GM20431 (cell line): ENCODE results near the gene ASB8.

Experiments used
- in situ Hi-C: fragments of 300-500 bp; cut with MseI, MboI; formaldehyde crosslinking; loops from one replicate; pipeline ENCODE4 v1.15.0; 2020; ENCODE audit warnings: low sequenced_read_pairs; ENCODE audit not compliant: unreplicated experiment

ASB8 gene, protein sequence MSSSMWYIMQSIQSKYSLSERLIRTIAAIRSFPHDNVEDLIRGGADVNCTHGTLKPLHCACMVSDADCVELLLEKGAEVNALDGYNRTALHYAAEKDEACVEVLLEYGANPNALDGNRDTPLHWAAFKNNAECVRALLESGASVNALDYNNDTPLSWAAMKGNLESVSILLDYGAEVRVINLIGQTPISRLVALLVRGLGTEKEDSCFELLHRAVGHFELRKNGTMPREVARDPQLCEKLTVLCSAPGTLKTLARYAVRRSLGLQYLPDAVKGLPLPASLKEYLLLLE

DNA sequence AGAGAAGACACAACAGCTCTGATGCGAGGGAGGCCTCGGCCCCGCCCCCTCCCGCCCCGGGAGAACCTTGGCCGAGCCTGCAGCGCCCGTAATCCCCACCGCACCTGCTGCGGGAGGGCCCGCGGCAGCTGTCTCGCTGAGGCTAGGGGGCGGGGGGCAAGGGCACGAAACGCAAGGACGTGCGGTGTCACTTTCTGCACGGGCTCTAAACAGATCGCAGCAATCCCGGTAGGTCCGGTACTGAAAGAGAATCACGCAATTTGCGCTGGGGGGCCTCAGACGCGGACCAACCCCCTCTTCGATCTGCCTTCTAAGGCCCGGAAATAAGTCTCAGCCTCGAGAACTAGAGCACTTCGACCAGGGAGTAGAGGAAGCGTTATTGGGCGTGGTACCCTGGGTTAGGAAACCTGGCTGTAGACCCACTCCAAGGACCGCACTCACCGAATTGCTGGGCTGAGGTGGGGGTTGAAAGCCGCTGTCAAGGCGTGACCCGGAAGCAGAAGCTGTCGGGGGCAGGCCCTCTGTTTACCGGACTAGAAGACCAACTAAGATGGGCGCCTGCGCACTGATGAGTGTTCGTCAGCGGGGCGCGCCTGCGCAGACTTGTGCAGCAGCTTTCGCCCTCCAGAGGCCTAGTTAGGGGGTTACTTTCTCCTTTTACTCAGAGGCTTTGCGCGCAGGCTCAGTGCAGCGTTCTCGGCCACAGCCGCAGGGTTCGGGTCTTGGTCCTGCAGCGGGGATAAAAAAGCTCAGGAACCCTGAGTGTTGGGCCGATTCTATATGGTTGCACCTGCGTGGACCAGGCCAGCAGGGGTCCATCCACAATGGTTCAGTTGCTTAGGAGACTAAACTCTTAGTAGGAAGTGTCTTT is at the start of gene ASB8:
TSS of gene ASB8 (minus strand) at position 498 of the 871 bp plus-strand sequence. CDS start 4,019 bp downstream, outside the sequence.
- in situ Hi-C loops, result loop anchor here (25.0 kb wide), 1 partner anchor 195 kb away; the partner anchor contains the start of gene TMEM106C

DNA sequence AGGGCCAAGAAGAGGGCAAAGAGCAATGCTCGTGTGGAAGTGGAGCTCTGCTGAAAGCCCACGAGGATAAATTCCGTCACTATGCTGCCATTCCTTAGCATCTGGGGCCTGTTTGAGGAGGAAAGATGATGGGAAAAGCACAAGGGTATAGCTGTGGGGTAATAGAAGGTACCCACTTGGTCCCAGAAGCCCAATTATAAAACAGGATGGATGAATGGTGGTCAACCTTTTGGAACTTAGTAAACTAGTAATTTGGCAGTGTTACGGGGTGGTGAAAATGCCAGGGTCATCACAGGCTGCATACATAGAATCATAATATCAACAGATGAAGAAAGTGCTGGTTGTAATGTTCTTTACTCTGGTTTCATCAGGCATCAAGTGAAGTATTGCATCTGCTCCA is 45.9 kb upstream of the ASB8 start, which contains the start of gene OR10AD1:
TSS of gene OR10AD1 (minus strand) at position 101 of the 400 bp plus-strand sequence. CDS start at position 101, 0 bp downstream.
- in situ Hi-C loops, result no loop called here

GRCh38 chr12:48202766-48203165 is 45.5 kb upstream of the ASB8 start:
- in situ Hi-C loops, result no loop called here

GRCh38 chr12:48201516-48201915 is 44.2 kb upstream of the ASB8 start:
- in situ Hi-C loops, result no loop called here

GRCh38 chr12:48201091-48201490 is 43.8 kb upstream of the ASB8 start:
- in situ Hi-C loops, result no loop called here

DNA sequence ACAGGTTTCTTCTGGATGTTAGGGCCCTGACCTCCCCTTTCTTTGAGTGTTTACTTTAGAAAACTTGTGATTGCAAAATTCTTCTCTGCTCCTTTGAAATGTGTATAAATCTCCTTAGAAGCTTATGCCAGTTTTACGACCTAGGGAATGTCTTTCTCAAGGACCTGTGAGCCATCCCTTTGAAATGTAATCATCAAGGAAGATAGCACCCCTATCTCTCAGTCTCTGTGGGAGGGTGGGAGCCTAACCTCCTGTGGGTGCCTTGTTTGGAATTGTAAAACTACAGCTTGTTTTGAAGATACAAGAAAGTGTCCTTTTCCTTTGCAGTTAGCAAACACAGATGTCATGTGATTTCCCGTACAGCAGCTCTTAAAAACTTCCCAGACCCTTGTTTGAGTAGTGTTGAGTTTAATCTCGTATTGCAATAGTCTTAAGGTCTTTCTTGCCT is 42.5 kb upstream of the ASB8 start:
- in situ Hi-C loops, result no loop called here

DNA sequence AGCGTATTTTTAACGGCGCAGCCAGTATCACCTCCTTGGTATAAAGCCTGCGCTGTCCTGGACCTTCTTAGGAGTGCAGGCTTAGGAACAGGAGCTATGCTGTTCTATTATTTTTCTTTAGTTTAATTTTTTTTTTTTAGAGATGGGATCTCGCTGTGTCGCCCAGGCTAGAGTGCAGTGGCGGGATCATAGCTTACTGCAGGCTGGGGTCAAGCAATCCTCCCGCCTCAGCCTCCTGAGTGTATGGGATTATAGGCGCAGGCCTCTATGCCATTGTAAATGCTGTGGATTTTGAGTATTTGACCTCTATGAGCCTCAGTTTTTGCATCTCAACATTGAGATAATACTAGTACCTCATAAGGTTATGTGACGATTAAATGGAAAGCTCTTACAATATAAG is 41.7 kb upstream of the ASB8 start:
- in situ Hi-C loops, result no loop called here

GRCh38 chr12:48198672-48198971 is 41.3 kb upstream of the ASB8 start:
- in situ Hi-C loops, result no loop called here

GRCh38 chr12:48197971-48198671 is 40.8 kb upstream of the ASB8 start:
- in situ Hi-C loops, result no loop called here

DNA sequence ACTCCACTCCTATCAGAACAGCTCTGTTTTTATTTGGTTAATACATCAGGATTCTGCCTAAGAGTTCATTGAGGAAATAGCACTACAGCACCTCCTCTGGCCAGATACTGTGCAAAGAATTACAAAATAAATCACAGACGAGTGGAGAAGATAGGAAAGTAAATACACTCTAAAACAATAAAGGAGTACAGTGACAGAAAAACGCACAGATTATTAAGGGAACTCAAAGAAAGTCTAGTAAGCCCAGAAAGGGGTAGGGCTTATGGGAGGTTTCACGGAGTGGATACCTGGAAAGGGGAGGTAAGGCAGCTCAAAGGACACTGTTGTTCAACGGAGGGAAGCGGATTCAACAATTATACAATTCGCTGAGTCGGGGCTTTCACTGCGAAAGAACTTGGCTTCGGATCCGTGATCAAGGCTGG is 40.2 kb upstream of the ASB8 start:
- in situ Hi-C loops, result no loop called here

GRCh38 chr12:48194799-48195201 is 37.5 kb upstream of the ASB8 start:
- in situ Hi-C loops, result no loop called here

GRCh38 chr12:48193623-48194022 is 36.3 kb upstream of the ASB8 start:
- in situ Hi-C loops, result no loop called here

- in situ Hi-C loops, result no loop called here
Observed at GRCh38 chr12:48192861-48193260, 35.5 kb upstream of the ASB8 start.

DNA sequence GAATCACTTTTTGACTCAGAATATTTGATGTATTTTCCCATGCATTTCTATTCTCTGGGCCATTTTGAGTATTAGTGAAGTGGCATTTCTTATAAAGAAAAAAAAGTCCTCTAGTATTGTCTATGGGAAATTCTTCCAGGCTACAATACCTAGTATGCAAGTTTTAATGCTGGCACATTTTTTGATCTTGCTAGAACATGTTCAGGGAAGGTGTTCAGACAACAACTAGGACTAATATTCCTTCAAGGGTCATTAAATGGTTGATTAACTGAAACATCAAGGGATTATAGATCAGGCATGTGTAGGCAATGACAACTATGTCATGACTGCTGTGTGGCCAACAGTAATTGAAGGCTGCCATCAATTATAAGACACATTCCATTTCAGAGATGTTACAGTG is 33.8 kb upstream of the ASB8 start:
- in situ Hi-C loops, result no loop called here

DNA sequence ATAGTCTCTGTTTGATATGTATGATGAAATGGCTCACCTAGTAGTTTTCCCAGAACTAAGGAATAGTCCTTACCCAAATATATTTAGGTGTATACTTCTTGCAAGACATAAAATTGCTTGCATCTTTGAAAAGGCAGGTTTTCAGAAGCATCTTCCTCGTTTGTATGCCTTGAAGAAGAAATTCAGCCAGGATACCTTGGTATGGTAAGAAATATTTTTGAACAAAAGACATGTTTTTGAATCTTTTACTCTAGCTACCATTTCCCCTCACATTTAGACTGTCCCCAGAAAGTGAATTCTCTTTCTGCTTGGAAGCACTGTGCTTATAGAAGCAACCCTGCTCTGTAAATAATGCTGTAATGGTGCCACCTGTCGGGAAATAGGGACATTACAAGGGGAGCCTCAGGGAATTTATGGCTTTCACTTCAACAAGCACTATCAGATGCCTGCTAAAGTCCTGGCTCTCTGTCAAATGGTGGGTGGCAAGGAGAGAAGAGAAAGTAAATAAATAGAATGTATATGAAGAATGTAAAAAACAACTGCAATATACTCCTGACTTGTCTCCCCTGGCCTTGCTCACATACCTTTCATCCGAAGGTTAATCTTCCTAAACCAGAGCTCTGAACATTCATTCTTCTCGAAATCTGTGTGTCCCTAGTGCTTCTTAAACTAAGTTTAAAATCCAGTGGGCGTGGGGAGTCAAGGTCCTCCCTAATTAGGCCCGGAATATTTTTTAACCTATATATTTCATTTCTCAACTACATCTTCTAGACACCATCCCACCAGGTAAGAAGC is 32.2 kb upstream of the ASB8 start:
- in situ Hi-C loops, result no loop called here

GRCh38 chr12:48187916-48188695 is 30.8 kb upstream of the ASB8 start:
- in situ Hi-C loops, result no loop called here

- in situ Hi-C loops, result no loop called here
Observed at GRCh38 chr12:48185181-48185919, 28.0 kb upstream of the ASB8 start.

GRCh38 chr12:48184549-48184922 is 27.2 kb upstream of the ASB8 start:
- in situ Hi-C loops, result no loop called here
